ENCODE results near the gene SCMH1.

DNA sequence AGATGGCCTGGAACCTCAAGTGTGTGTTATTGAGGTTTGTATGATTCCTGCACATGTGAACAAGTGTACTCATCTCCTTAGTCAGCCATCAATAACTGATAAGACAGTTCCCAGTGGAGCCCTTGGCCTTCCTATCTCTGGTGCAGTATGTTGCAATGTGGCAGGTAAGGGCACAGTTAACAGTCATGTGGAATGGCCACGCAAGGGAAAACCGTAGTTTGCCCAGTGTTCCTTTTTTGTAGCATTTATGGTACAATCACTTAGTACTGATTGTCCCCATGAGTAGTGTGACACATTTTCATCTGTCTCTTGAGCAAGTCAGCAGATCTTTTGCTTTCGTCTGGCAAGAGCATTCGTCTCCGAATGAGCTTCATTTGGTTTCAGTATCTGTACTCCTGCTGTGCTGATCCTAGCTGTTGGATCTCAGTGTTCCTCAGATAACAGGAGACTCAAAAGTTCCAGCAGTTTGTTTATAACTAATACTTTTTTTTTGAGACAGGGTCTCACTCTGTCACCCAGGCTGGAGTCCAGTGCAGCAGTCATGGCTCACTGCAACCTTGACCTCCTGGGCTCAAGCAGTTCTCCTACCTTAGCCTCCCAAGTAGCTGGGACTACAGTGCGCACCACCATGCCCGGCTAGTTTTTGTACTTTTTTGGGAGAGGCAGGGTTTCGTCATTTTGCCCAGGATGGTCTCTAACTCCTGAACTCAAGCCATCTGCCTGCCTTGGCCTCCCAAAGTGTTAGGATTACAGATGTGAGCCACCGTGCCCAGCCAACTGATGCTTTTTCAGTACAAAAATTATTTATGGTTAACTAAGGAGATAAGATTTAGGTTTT is 254.4 kb downstream of the SCMH1 start:
- TF ChIP-seq, protein P1, sequence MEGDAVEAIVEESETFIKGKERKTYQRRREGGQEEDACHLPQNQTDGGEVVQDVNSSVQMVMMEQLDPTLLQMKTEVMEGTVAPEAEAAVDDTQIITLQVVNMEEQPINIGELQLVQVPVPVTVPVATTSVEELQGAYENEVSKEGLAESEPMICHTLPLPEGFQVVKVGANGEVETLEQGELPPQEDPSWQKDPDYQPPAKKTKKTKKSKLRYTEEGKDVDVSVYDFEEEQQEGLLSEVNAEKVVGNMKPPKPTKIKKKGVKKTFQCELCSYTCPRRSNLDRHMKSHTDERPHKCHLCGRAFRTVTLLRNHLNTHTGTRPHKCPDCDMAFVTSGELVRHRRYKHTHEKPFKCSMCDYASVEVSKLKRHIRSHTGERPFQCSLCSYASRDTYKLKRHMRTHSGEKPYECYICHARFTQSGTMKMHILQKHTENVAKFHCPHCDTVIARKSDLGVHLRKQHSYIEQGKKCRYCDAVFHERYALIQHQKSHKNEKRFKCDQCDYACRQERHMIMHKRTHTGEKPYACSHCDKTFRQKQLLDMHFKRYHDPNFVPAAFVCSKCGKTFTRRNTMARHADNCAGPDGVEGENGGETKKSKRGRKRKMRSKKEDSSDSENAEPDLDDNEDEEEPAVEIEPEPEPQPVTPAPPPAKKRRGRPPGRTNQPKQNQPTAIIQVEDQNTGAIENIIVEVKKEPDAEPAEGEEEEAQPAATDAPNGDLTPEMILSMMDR (IDR thresholded peaks at IDR 0.05) = no peak
- TF ChIP-seq POLR2A (IDR thresholded peaks at IDR 0.05) = no peak

Measured in breast epithelium (tissue), 3 donors.